Osteoblast (primary cell): Measurements from ENCODE around the gene BCAN. TPM values are rescaled to one million over a fixed set of nuclear protein-coding genes. Genes with fewer than 3 reads are reported as not detected.
A peak's percentile ranks its signal among the peaks of the same experiment; 100 is the strongest.

Experiments
- DNase-seq: peaks from one replicate; pipeline ENCODE4 v3.0.0; 2011; ENCODE audit warnings: low spot score, mixed read lengths; ENCODE audit not compliant: insufficient read length; ENCODE audit errors: missing footprints
- H2AFZ ChIP-seq: 2 replicates; pipeline ENCODE4 v1.6.0; 2011; ENCODE audit warnings: mild to moderate bottlenecking, low read length
- H3K27ac ChIP-seq: 2 replicates; pipeline ENCODE4 v1.5.1; 2011; ENCODE audit warnings: mild to moderate bottlenecking, low read depth, low read length, moderate library complexity
- H3K27me3 ChIP-seq: 2 replicates; pipeline ENCODE4 v1.6.0; 2012; ENCODE audit warnings: mild to moderate bottlenecking, control low read depth, inconsistent platforms, low read length, moderate library complexity; ENCODE audit not compliant: insufficient read depth
- H3K36me3 ChIP-seq: 2 replicates; pipeline ENCODE4 v1.5.1; 2011; ENCODE audit warnings: mild to moderate bottlenecking, low read length, control low read depth, moderate library complexity; ENCODE audit not compliant: insufficient read depth
- H3K4me1 ChIP-seq: 2 replicates; pipeline ENCODE4 v1.5.1; 2011; ENCODE audit warnings: mild to moderate bottlenecking, low read length, control low read depth, moderate library complexity; ENCODE audit not compliant: insufficient read depth
- H3K4me2 ChIP-seq: 2 replicates; pipeline ENCODE4 v1.6.0; 2011; ENCODE audit warnings: mild to moderate bottlenecking, low read length; ENCODE audit not compliant: insufficient read depth
- H3K4me3 ChIP-seq: fragments of 200-600 bp; sonication (generic); 3 replicates; pipeline ENCODE4 v1.5.1; 2012; ENCODE audit warnings: mild to moderate bottlenecking, low read length, inconsistent platforms; ENCODE audit not compliant: insufficient read depth
- H3K79me2 ChIP-seq: 2 replicates; pipeline ENCODE4 v1.6.0; 2012; ENCODE audit warnings: mild to moderate bottlenecking, low read length, control low read depth, inconsistent platforms; ENCODE audit not compliant: insufficient read depth
- H3K9me3 ChIP-seq: 2 replicates; pipeline ENCODE4 v1.5.1; 2011; ENCODE audit warnings: low read depth, low read length, control low read depth
- H4K20me1 ChIP-seq: 2 replicates; pipeline ENCODE4 v1.6.0; 2012; ENCODE audit warnings: mild to moderate bottlenecking, low read length, control low read depth; ENCODE audit not compliant: insufficient read depth
- total RNA-seq: library from RNA; depleted of rRNA; stranded (reverse); fragments of >200 nt; gene quantifications from 2 replicates; pipeline ENCODE4 v1.2.3, GENCODE V29; 2012
- TF ChIP-seq, protein P1 (sequence below): IDR thresholded peaks from 2 replicates; pipeline ENCODE4 v1.5.1; 2011; ENCODE audit warnings: mild to moderate bottlenecking, low read depth, low read length, moderate library complexity; ENCODE audit errors: extremely low read depth

The BCAN gene
- total RNA-seq, 1 donor: not detected

DNA sequence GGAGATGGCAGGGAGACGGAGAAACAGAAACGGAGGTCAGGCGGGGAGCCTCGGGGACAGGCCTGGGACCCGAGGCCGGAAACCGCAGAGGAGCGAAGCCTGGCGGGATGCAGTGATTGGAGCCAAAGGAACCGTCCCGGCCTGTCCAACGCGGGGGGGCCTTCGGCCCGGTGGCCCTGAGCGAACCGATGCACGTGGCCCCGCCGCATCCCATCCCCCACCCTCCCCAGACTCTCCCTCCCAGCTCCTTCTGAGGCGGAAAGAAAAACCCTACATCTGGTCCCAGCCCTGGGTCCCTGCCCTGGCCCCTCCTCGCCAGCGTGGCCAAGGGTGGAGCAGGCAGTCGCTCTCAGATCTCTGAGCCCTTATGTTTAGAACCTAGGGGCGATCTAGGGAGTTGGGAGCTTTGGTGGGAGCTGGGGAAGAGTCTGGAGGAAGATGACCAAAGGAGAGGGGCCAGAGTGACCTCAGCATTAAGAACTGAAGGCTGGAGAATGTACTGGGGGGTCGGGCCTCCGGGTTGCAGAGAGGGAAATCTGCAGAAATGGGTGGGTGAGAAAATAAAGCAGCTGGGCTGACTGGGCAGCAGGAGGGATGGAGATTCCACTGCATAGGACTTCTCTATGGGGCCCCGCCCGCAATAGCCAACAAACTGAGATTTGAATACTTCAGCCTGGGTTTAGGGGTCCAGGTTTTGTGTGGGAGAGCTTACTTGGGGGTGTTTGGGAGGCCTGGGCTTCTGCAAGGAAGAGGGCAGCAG lies 64.9 kb downstream of the BCAN start:
- Histone ChIP-seq H3K27me3 (no peaks in the 10 kb centered on the region), H3K79me2 (no peaks in the 10 kb centered on the region), H3K27ac (no peak overlapping the region), H3K36me3 (no peaks in the 10 kb centered on the region), H4K20me1 (no peaks in the 10 kb centered on the region), H3K4me3 (peak overlapping the region; percentile 66), H3K4me1 (peaks cover 57% of the 10 kb centered on the region), H3K9me3 (no peaks in the 10 kb centered on the region), H2AFZ (peak overlapping the region; percentile 85), H3K4me2 (peak overlapping the region; percentile 94)
- TF ChIP-seq, protein P1, sequence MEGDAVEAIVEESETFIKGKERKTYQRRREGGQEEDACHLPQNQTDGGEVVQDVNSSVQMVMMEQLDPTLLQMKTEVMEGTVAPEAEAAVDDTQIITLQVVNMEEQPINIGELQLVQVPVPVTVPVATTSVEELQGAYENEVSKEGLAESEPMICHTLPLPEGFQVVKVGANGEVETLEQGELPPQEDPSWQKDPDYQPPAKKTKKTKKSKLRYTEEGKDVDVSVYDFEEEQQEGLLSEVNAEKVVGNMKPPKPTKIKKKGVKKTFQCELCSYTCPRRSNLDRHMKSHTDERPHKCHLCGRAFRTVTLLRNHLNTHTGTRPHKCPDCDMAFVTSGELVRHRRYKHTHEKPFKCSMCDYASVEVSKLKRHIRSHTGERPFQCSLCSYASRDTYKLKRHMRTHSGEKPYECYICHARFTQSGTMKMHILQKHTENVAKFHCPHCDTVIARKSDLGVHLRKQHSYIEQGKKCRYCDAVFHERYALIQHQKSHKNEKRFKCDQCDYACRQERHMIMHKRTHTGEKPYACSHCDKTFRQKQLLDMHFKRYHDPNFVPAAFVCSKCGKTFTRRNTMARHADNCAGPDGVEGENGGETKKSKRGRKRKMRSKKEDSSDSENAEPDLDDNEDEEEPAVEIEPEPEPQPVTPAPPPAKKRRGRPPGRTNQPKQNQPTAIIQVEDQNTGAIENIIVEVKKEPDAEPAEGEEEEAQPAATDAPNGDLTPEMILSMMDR: no peak
- peak; percentile 78 for DNase-seq

DNA sequence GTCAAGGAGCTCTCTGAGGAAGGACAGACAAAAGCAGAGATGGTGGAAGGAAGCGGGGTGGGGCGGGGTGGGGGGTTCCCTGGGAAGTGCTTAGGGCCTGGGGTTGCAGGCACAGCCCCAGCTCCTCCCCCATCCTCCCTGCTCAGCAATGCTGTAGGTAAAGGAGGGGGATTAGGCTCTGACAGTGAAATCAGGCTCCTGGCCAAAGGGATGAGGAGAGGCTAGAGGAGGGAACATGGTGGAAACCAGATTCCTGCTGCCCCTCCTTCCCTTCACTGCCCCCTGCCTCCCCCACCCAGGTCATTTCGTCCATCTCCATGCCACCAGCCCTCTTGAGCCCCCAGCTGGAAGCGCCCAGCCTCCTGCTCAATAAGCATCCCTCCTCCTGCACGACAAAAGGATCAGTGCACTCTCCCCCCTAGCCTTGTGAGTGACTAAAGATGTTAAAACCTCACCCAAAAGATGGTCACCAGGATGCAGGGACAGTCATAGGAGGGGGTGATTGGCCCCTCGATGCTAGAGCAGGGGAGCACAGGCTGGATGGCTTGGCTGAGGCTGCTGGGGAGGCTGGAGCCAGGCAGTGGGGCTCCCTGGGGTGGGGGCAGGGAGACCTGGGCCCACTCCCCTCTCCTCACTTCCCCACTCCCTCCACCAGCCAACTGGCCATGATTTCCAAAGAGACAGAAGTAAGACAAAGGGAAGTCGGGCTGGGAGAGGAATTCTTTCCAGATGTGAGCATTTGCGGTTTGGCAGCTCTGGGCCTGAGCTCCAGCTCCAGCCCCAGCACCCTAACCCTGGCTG lies 65.7 kb downstream of the BCAN start:
- Histone ChIP-seq H3K27ac (no peak overlapping the region), H3K9me3 (no peaks in the 10 kb centered on the region), H3K4me2 (peak overlapping the region; percentile 23), H4K20me1 (no peaks in the 10 kb centered on the region), H3K27me3 (no peaks in the 10 kb centered on the region), H3K36me3 (no peaks in the 10 kb centered on the region), H2AFZ (no peak overlapping the region), H3K4me1 (peaks cover 63% of the 10 kb centered on the region), H3K79me2 (no peaks in the 10 kb centered on the region), H3K4me3 (no peak overlapping the region)
- no peak for DNase-seq
- TF ChIP-seq, protein P1: no peak

DNA sequence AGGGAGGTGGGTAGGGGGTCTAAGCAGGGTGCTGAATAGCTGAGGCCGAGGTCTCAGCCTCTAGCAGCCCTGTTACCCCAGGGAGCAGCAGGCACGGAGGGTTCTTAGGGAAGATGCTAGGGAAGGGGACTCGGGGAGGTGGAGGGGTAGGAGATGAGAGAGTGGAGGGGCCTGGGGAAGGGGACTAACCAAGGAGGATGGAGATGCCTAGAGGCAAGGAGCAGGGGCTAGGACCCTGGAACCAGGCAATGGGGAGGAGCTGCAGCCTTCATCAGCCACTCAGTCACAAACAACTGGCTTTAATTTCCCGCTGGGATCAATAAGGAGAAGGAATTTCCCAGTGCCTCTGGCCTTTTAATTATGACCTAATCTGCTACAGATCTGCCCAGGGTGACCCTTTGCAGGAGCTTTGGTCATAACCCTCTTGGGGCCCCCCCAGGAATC lies 66.3 kb downstream of the BCAN start:
- H2AFZ ChIP-seq: no peak overlapping the region
- H3K4me2 ChIP-seq: peak overlapping the region; percentile 23
- no peak for DNase-seq
- no peaks in the 10 kb centered on the region for H3K9me3 ChIP-seq
- H3K27me3 ChIP-seq: no peaks in the 10 kb centered on the region
- TF ChIP-seq, protein P1: no peak
- no peak overlapping the region for H3K27ac ChIP-seq
- H3K79me2 ChIP-seq: no peaks in the 10 kb centered on the region
- no peaks in the 10 kb centered on the region for H3K36me3 ChIP-seq
- no peaks in the 10 kb centered on the region for H4K20me1 ChIP-seq
- no peak overlapping the region for H3K4me3 ChIP-seq
- peaks cover 69% of the 10 kb centered on the region for H3K4me1 ChIP-seq

DNA sequence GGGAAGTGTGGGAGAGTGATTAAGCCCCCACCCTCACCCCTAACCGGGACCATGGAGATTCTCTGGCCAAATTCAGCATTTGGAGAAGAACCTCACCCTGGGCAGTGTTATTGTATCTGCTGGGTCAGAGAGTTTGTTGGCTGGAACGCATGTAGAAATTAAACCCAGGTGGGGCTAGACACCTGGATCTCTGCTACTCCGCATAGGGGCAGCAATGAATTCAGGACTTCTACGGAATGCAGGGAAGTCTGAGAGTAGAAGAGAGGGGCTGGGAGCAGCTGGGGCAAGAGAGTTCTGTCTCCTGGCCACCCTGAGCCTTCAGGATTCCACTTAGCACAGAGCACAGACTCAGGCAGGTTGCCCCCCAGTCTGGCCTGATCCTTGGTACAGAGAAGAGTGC lies 67.1 kb downstream of the BCAN start:
- H4K20me1 ChIP-seq: no peaks in the 10 kb centered on the region
- no peak overlapping the region for H3K27ac ChIP-seq
- no peak overlapping the region for H3K4me2 ChIP-seq
- no peaks in the 10 kb centered on the region for H3K9me3 ChIP-seq
- no peak for DNase-seq
- peaks cover 74% of the 10 kb centered on the region for H3K4me1 ChIP-seq
- H3K79me2 ChIP-seq: no peaks in the 10 kb centered on the region
- H2AFZ ChIP-seq: no peak overlapping the region
- TF ChIP-seq, protein P1: no peak
- no peak overlapping the region for H3K4me3 ChIP-seq
- H3K27me3 ChIP-seq: no peaks in the 10 kb centered on the region
- no peaks in the 10 kb centered on the region for H3K36me3 ChIP-seq
